Lower leg skin (tissue), 4 donors: ENCODE data around the gene KRT84. TPM values are rescaled to one million over a fixed set of nuclear protein-coding genes. Genes with fewer than 3 reads are reported as not detected.

Experiments
- DNase-seq, 2 donors: peaks; one replicate each; pipeline ENCODE4 v3.0.0-alpha.2; 2019; ENCODE audit warnings: low spot score in 2 of 2
- H3K4me3 ChIP-seq: fragments of 200-600 bp; sonication (generic); 2 replicates; pipeline ENCODE4 v1.5.1; 2017; ENCODE audit warnings: mild to moderate bottlenecking, low read depth; ENCODE audit not compliant: poor library complexity, severe bottlenecking
- POLR2A ChIP-seq, 2 donors: fragments of 450-650 bp; IDR thresholded peaks; one replicate each; pipeline ENCODE4 v1.6.1; 2016 to 2017; ENCODE audit warnings: antibody characterized with exemption in 2 of 2, mild to moderate bottlenecking in 1 of 2, moderate library complexity in 1 of 2
- WGBS, 2 donors: methylation state at CpG; one replicate each; pipeline ENCODE4 v1.1.5; 2018; 5-methylcytosine and 5-hydroxymethylcytosine counted together
- intact Hi-C: fragments of 100-400 bp; cut with DNase I; formaldehyde crosslinking; loops from one replicate; pipeline ENCODE4 v1.15.0; 2023; ENCODE audit warnings: low total_unique reads
- total RNA-seq, 4 donors: library from RNA; depleted of rRNA; stranded (reverse); fragments of >200 nt; gene quantifications; one replicate each; pipeline ENCODE4 v1.1.0, GENCODE V29; 2016
- TF ChIP-seq, protein P1 (sequence below), 3 donors: fragments of 450-650 bp; IDR thresholded peaks; one replicate each; pipeline ENCODE4 v1.5.1; 2016; ENCODE audit warnings: antibody characterized with exemption in 3 of 3, mild to moderate bottlenecking in 3 of 3, moderate library complexity in 2 of 3

KRT84 gene
- total RNA-seq, 4 donors from 2014 or later = 0.46 to 0.75 TPM; not detected in 2

- WGBS, 2 donors = 63 to 92% methylated on average over 3 of the region's 3 CpGs
- H3K4me3 ChIP-seq = no peak overlapping the region
- DNase-seq = no peak
- TF ChIP-seq, protein P1, sequence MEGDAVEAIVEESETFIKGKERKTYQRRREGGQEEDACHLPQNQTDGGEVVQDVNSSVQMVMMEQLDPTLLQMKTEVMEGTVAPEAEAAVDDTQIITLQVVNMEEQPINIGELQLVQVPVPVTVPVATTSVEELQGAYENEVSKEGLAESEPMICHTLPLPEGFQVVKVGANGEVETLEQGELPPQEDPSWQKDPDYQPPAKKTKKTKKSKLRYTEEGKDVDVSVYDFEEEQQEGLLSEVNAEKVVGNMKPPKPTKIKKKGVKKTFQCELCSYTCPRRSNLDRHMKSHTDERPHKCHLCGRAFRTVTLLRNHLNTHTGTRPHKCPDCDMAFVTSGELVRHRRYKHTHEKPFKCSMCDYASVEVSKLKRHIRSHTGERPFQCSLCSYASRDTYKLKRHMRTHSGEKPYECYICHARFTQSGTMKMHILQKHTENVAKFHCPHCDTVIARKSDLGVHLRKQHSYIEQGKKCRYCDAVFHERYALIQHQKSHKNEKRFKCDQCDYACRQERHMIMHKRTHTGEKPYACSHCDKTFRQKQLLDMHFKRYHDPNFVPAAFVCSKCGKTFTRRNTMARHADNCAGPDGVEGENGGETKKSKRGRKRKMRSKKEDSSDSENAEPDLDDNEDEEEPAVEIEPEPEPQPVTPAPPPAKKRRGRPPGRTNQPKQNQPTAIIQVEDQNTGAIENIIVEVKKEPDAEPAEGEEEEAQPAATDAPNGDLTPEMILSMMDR (IDR thresholded peaks at IDR 0.05) = no peak
- no peak for TF ChIP-seq POLR2A (IDR thresholded peaks at IDR 0.05)
- intact Hi-C loops = no loop called here
These were observed 16.9 kb downstream of the KRT84 start for GRCh38 chr12:52368508-52368907.

- WGBS, 2 donors = 84 to 90% methylated on average over 6 of the region's 6 CpGs
- TF ChIP-seq, protein P1 (IDR thresholded peaks at IDR 0.05) = no peak
- no peak overlapping the region for H3K4me3 ChIP-seq
- DNase-seq = no peak
- intact Hi-C loops = no loop called here
These were observed 17.6 kb downstream of the KRT84 start for GRCh38 chr12:52367876-52368275.

- DNase-seq = no peak
- intact Hi-C loops = no loop called here
- TF ChIP-seq, protein P1 (IDR thresholded peaks at IDR 0.05) = no peak
- TF ChIP-seq POLR2A (IDR thresholded peaks at IDR 0.05) = no peak
- no peak within 1 kb of the TSS for H3K4me3 ChIP-seq
- WGBS, 2 donors = 90% methylated on average over 24 to 36 of the region's 42 CpGs
These were observed 18.5 kb downstream of the KRT84 start, which contains the start of gene KRT85 for GRCh38 chr12:52366738-52367485. Gene KRT85, minus strand, starts transcription at chr12:52367481. Its CDS starts 76 bp downstream, at chr12:52367405.

- no peak overlapping the region for H3K4me3 ChIP-seq
- intact Hi-C loops = no loop called here
- TF ChIP-seq, protein P1 (IDR thresholded peaks at IDR 0.05) = no peak
- TF ChIP-seq POLR2A (IDR thresholded peaks at IDR 0.05) = no peak
- no peak for DNase-seq
- 79 to 85% methylated on average over 14 of the region's 14 CpGs for WGBS, 2 donors
These were observed 20.5 kb downstream of the KRT84 start for GRCh38 chr12:52364901-52365489.

GRCh38 chr12:52364061-52364460, 21.4 kb downstream of the KRT84 start:
- no peak for TF ChIP-seq POLR2A (IDR thresholded peaks at IDR 0.05)
- peak in 1 of 2 donors; percentile 82 for DNase-seq
- H3K4me3 ChIP-seq = no peak overlapping the region
- intact Hi-C loops = no loop called here
- WGBS, 2 donors = 82 to 92% methylated on average over 7 of the region's 7 CpGs

DNA sequence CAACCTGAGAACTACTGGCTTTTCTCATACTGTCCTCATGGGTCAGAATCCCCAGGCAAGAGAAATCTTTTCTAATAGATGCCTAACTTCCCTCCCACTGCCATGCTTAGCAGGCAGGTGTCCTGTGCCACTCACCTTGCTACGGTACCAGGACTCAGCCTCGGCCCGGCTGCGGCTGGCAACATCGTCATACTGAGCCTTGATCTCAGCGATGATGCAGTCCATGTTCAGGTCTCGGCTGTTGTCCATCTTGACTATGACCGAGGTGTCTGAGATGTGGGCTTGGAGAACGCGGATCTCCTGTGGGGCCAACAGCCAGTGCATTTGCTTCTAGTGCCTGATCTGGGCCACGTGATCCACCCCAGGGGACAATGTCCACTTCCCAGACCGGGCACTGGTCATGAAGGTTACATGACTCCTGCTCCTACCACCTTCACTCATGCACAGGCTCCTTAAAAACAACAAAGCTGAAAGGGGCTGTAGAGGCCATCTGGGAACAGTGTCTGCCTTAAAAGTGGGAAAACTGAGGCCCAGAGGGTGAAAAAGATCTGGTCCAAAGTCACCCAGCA, 22.3 kb downstream of the KRT84 start:
- no peak overlapping the region for H3K4me3 ChIP-seq
- peak in 1 of 2 donors; percentile 82 for DNase-seq
- intact Hi-C loops = no loop called here
- no peak for TF ChIP-seq POLR2A (IDR thresholded peaks at IDR 0.05)
- TF ChIP-seq, protein P1 (IDR thresholded peaks at IDR 0.05) = no peak
- 93% methylated on average over 12 of the region's 12 CpGs for WGBS, 2 donors
